ENCODE data around the gene CXCL13.
"Not testable (repeated sequence)": the region's sequence is repeated elsewhere in the genome, so short reads cannot be mapped to it uniquely, and the experiment has no call there.

The CXCL13 gene

GRCh38 chr4:77624213-77624612, 18.6 kb downstream of the CXCL13 start:
- Histone ChIP-seq H3K27ac (no peak overlapping the region), H3K4me1 (no peaks in the 10 kb centered on the region), H3K9me3 (no peaks in the 10 kb centered on the region), H3K4me3 (no peak overlapping the region), H3K36me3 (no peaks in the 10 kb centered on the region), H3K4me2 (no peak overlapping the region), H3K27me3 (no peaks in the 10 kb centered on the region), H4K20me1 (no peaks in the 10 kb centered on the region), H3K9ac (no peak overlapping the region)
- TF ChIP-seq Cebpa-rat (IDR thresholded peaks at IDR 0.05): no peak

- Histone ChIP-seq H3K4me3 (no peak overlapping the region), H3K27ac (no peak overlapping the region), H3K9ac (no peak overlapping the region), H3K27me3 (no peaks in the 10 kb centered on the region), H4K20me1 (no peaks in the 10 kb centered on the region), H3K9me3 (no peaks in the 10 kb centered on the region), H3K4me1 (no peaks in the 10 kb centered on the region), H3K4me2 (no peak overlapping the region), H3K36me3 (no peaks in the 10 kb centered on the region)
- no peak for TF ChIP-seq Cebpa-rat (IDR thresholded peaks at IDR 0.05)
Measured at GRCh38 chr4:77625485-77625884, 19.9 kb downstream of the CXCL13 start.

GRCh38 chr4:77629885-77630284, 24.3 kb downstream of the CXCL13 start:
- Histone ChIP-seq H3K27me3 (no peaks in the 10 kb centered on the region), H3K4me1 (no peaks in the 10 kb centered on the region), H3K9ac (no peak overlapping the region), H3K4me2 (no peak overlapping the region), H3K27ac (no peak overlapping the region), H3K36me3 (no peaks in the 10 kb centered on the region), H4K20me1 (no peaks in the 10 kb centered on the region), H3K9me3 (no peaks in the 10 kb centered on the region), H3K4me3 (no peak overlapping the region)
- no peak for TF ChIP-seq Cebpa-rat (IDR thresholded peaks at IDR 0.05)

DNA sequence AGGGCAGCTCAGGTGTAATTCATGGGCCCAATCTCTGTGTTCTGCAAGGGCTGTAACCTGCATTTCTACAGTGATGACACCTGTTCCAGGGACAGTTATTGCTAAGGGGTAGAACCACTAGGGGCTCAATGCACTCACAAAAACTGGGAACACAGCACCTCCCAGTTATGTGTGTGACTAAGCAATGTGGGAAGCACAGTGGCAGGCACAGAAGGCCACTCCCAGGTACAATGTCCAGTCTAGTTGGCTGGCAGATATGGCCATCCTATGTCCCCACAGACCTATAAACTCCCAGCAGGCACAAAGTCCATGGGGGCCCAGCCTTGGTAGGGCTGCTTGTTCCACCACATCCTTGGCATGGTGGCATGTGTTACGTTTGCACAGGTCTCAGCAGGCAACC, 25.7 kb downstream of the CXCL13 start:
- TF ChIP-seq Cebpa-rat (IDR thresholded peaks at IDR 0.05): no peak
- no peaks in the 10 kb centered on the region for H3K4me1 ChIP-seq

DNA sequence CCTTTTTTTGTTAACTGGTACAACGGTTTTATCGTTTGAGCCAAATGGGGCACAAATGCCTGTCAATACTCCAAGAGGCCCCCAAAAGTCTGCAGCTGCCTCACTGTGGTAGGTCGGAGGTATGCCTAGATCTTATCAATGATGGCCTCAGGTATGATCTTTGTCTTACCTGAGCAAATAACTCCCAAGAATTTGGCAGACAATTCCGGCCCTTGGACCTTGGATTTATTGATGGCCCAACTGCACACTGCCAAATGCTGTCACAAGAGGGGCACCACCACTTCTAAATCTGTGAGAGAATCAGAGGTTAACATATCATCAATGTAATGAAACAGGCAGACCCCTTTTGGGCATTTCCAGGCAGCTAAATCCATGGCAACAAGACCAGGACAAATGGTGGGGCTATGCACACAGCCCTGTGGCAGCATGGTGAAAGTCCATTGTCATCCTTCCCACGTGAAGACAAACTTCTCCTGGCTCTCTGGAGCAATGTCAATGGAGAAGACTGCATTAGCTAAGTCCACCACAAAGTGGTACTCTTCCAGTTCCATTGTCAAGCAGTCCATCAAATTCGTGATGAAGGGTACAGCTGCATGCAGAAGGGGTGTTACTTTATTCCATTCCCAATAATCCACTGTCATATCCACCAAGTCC, 28.6 kb downstream of the CXCL13 start:
- H3K27ac ChIP-seq: no peak overlapping the region
- H3K27me3 ChIP-seq: no peaks in the 10 kb centered on the region
- no peak overlapping the region for H3K9ac ChIP-seq
- H3K9me3 ChIP-seq: peaks cover 7% of the 10 kb centered on the region; the same call in 1 of the 2 replicates
- H3K36me3 ChIP-seq: no peaks in the 10 kb centered on the region
- no peak overlapping the region for H3K4me2 ChIP-seq
- no peaks in the 10 kb centered on the region for H4K20me1 ChIP-seq
- no peak for TF ChIP-seq Cebpa-rat (IDR thresholded peaks at IDR 0.05)
- no peak overlapping the region for H3K4me3 ChIP-seq
- H3K4me1 ChIP-seq: no peaks in the 10 kb centered on the region

More for the DNA sequence above, 25.7 kb downstream of the CXCL13 start:
- Histone ChIP-seq H3K27ac (no peak overlapping the region), H3K36me3 (no peaks in the 10 kb centered on the region), H3K27me3 (no peaks in the 10 kb centered on the region), H4K20me1 (no peaks in the 10 kb centered on the region), H3K4me3 (no peak overlapping the region), H3K4me2 (no peak overlapping the region), H3K9me3 (no peaks in the 10 kb centered on the region), H3K9ac (no peak overlapping the region)

- Histone ChIP-seq H3K9ac (no peak overlapping the region), H4K20me1 (no peaks in the 10 kb centered on the region), H3K27ac (no peak overlapping the region), H3K4me3 (no peak overlapping the region), H3K9me3 (peaks cover 7% of the 10 kb centered on the region; the same call in 1 of the 2 replicates), H3K4me2 (no peak overlapping the region), H3K27me3 (no peaks in the 10 kb centered on the region), H3K4me1 (no peaks in the 10 kb centered on the region), H3K36me3 (no peaks in the 10 kb centered on the region)
- no peak for TF ChIP-seq Cebpa-rat (IDR thresholded peaks at IDR 0.05)
Measured at GRCh38 chr4:77635246-77635645, 29.6 kb downstream of the CXCL13 start.

GRCh38 chr4:77635876-77636275, 30.3 kb downstream of the CXCL13 start:
- no peak for TF ChIP-seq Cebpa-rat (IDR thresholded peaks at IDR 0.05)
- Histone ChIP-seq H3K9ac (no peak overlapping the region), H3K27me3 (no peaks in the 10 kb centered on the region), H3K27ac (no peak overlapping the region), H3K9me3 (peaks cover 7% of the 10 kb centered on the region; the same call in 1 of the 2 replicates), H4K20me1 (no peaks in the 10 kb centered on the region), H3K4me1 (no peaks in the 10 kb centered on the region), H3K36me3 (no peaks in the 10 kb centered on the region), H3K4me2 (no peak overlapping the region), H3K4me3 (no peak overlapping the region)

DNA sequence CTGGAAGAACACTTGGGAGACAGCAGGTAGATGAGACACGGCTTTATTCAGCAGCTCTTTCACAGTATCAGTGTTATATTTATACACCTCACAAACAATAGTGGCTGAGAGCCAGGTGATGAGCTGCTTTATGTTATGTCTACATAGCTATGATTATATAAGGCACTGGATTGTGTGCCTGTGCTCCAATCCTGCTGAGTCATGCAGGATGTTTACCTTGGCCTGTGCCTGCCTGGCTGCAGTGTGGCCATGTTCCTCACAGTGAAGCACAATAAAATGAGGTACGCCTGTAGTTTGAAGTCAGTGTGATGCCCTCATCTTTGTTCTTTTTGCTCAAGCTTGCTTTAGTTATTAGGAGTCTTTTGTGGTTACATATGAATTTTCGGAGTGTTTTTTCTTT, 31.3 kb downstream of the CXCL13 start:
- Histone ChIP-seq H3K4me1 (no peaks in the 10 kb centered on the region), H3K4me3 (no peak overlapping the region), H3K9ac (no peak overlapping the region), H3K27me3 (no peaks in the 10 kb centered on the region), H3K9me3 (peaks cover 7% of the 10 kb centered on the region; the same call in 1 of the 2 replicates), H4K20me1 (no peaks in the 10 kb centered on the region), H3K27ac (no peak overlapping the region), H3K36me3 (no peaks in the 10 kb centered on the region), H3K4me2 (no peak overlapping the region)
- no peak for TF ChIP-seq Cebpa-rat (IDR thresholded peaks at IDR 0.05)

DNA sequence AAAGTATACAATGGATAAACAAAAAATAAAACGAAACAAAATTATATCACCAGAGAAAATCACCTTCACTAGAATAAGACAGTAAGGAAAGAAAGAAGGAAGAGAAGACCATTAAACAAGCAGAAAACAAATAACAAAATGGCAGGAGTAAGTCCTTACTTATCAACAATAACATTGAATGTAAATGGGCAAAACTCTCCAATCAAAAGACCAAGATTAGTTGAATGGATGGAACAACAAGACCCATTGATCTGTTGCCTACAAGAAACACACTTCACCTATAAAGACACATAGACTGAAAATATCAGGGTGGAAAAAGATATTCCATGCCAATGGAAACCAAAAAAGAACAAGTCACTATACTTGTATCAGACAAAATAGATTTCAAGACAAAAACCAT, 38.4 kb downstream of the CXCL13 start:
- not testable (repeated sequence) for H3K4me1 ChIP-seq, H3K27ac ChIP-seq, H4K20me1 ChIP-seq, H3K9ac ChIP-seq, H3K36me3 ChIP-seq, H3K4me3 ChIP-seq, H3K4me2 ChIP-seq, H3K27me3 ChIP-seq
- H3K9me3 ChIP-seq: peaks cover 37% of the 10 kb centered on the region

DNA sequence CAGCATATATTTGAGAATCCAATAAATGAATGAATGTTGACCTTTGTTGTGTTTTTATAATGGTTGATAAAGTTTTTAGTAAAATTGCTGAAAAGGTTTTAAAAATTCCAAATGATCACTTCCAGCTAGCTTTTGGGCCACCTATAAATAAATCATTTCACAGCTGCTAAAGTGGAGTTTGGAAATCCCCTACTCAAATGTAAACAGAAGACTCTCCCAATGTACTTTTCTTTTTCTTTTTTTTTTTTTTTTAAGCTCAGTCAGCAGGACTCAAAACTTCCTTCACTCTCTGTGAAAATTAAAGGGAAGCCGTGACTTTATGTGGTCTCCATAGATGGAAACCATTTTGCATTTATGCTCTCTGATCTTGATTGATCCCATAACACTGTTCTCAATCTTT, 45.2 kb downstream of the CXCL13 start:
- Histone ChIP-seq H3K27ac (no peak overlapping the region), H3K4me3 (no peak overlapping the region), H3K27me3 (no peaks in the 10 kb centered on the region), H3K4me2 (no peak overlapping the region), H3K9me3 (peaks cover 15% of the 10 kb centered on the region), H3K36me3 (no peaks in the 10 kb centered on the region), H3K9ac (no peak overlapping the region), H4K20me1 (no peaks in the 10 kb centered on the region), H3K4me1 (peaks cover 23% of the 10 kb centered on the region)
- TF ChIP-seq Cebpa-rat (IDR thresholded peaks at IDR 0.05): no peak

DNA sequence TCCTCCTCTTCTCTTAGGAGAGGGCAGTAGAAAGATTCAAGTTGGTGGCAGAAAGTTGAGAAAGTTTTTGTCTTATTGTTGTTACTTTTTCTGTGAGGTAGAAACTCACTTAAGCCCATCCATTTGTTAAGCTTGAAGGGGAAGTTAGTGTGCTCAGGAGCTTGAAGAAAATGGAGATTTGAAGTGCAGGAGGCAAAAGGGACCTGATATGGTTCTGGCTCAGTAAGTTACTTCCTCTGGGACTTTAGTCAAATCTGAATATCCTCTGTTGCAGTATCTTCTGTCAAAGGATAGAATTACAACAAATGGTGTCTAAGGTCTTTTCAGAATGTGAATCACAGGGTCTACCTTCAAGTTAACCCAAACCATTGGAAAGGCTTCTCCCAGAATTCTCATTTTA, 46.2 kb downstream of the CXCL13 start:
- peak overlapping the region; percentile 31; the same call in 1 of the 2 replicates for H3K27ac ChIP-seq
- H3K36me3 ChIP-seq: no peaks in the 10 kb centered on the region
- H3K4me2 ChIP-seq: peak overlapping the region; percentile 58
- TF ChIP-seq Cebpa-rat (IDR thresholded peaks at IDR 0.05): no peak
- H3K9me3 ChIP-seq: peaks cover 8% of the 10 kb centered on the region
- no peak overlapping the region for H3K9ac ChIP-seq
- no peak overlapping the region for H3K4me3 ChIP-seq
- no peaks in the 10 kb centered on the region for H4K20me1 ChIP-seq
- H3K4me1 ChIP-seq: peaks cover 23% of the 10 kb centered on the region
- no peaks in the 10 kb centered on the region for H3K27me3 ChIP-seq

All from BLaER1 (cell line).